Measurements from ENCODE around the gene OVCA2.

The OVCA2 gene

DNA sequence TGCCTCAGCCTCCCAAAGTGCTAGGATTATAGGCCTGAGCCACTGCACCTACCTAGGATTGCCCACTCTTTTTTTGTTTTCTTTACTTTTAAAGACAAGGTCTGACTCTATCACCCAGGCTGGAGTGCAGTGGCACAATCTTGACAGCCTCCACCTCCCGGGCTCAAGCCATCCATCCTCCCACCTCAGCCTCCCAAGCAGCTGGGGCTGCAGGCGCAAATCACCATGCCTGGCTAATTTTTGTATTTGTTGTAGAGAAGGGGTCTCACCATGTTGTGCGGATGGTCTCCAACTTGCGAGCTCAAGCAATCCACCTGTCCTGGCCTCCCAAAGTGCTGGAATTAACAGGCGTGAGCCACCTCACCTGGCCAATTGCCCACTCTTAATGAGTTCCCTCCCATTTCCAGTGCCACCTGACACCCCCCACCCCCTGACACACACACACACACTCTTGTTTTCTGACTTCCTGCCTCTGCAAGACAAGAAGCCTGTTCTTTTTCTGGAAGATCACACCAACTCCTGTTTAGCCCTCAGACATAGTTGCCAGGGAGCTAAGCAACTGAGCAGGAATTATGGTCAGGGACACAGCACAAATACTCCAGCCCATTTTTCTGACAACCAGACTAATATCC, 2.6 kb downstream of the OVCA2 start:
- peak in 1 of 2 donors; percentile 64 for DNase-seq
- H3K9me3 ChIP-seq, result no peaks in the 10 kb centered on the region
- H3K27ac ChIP-seq, result no peak overlapping the region
- peaks cover 0 to 30% (median 28%) of the 10 kb centered on the region in 3 donors for H3K36me3 ChIP-seq
- H3K27me3 ChIP-seq, result peaks cover 0 to 18% of the 10 kb centered on the region in 2 donors
- no peak overlapping the region for H3K4me3 ChIP-seq
- H3K4me1 ChIP-seq, result peaks cover 0 to 43% (median 33%) of the 10 kb centered on the region in 4 donors
- TF ChIP-seq, protein P1, sequence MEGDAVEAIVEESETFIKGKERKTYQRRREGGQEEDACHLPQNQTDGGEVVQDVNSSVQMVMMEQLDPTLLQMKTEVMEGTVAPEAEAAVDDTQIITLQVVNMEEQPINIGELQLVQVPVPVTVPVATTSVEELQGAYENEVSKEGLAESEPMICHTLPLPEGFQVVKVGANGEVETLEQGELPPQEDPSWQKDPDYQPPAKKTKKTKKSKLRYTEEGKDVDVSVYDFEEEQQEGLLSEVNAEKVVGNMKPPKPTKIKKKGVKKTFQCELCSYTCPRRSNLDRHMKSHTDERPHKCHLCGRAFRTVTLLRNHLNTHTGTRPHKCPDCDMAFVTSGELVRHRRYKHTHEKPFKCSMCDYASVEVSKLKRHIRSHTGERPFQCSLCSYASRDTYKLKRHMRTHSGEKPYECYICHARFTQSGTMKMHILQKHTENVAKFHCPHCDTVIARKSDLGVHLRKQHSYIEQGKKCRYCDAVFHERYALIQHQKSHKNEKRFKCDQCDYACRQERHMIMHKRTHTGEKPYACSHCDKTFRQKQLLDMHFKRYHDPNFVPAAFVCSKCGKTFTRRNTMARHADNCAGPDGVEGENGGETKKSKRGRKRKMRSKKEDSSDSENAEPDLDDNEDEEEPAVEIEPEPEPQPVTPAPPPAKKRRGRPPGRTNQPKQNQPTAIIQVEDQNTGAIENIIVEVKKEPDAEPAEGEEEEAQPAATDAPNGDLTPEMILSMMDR (IDR thresholded peaks at IDR 0.05), result no peak
- intact Hi-C loops (cut with DNase I; ENCODE audit: low total_unique reads), result no loop called here

DNA sequence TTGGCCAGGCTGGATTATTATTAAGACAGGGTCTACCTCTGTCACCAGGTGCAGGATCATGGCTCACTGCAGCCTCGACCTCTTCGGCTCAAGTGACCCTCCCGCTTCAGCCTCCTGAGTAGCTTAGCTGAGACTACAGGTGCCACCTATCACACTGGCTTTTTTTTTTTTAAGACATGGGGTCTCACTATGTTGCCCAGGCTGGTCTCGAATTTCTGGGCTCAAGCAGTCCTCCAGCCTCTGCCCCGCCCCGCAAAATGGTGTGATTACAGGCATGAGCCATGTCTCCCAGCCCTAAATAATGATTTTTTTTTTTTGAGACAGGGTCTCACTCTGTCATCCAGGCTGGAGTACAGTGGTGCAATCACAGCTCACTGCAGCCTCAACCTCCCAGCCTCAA, 5.8 kb downstream of the OVCA2 start:
- TF ChIP-seq, protein P1 (IDR thresholded peaks at IDR 0.05), result no peak
- Histone ChIP-seq H3K4me3 (no peak overlapping the region), H3K9me3 (no peaks in the 10 kb centered on the region), H3K27me3 (peaks cover 0 to 43% of the 10 kb centered on the region in 2 donors), H3K4me1 (peaks cover 0 to 52% (median 41%) of the 10 kb centered on the region in 4 donors), H3K36me3 (peaks cover 0 to 21% (median 18%) of the 10 kb centered on the region in 3 donors), H3K27ac (no peak overlapping the region)
- intact Hi-C loops (cut with DNase I; ENCODE audit: low total_unique reads), result no loop called here
- no peak for DNase-seq

DNA sequence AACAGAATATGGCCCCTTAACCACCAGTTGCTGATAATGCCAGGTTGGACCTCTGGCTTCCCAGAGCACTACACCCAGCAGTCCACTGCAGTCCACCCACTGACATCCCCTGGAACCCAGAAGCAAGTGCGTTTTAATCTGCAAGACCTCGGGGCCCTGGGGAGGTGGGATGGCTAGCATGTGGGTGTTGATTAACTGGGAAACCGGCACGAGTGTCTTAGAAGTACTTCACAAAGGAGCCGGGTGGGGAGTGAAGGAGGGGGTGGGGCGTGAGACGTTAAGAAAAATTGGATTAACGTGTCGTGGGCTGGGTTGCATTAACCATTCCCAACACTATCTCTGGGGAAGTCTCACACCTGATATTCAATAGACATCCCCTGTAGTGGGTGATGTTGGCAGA, 7.0 kb downstream of the OVCA2 start:
- H3K27me3 ChIP-seq, result peaks cover 0 to 53% of the 10 kb centered on the region in 2 donors
- TF ChIP-seq, protein P1 (IDR thresholded peaks at IDR 0.05), result no peak
- no peaks in the 10 kb centered on the region for H3K9me3 ChIP-seq
- intact Hi-C loops (cut with DNase I; ENCODE audit: low total_unique reads), result no loop called here
- DNase-seq, result no peak
- no peak overlapping the region for H3K27ac ChIP-seq
- peaks cover 0 to 11% (median 10%) of the 10 kb centered on the region in 3 donors for H3K36me3 ChIP-seq
- H3K4me3 ChIP-seq, result peak overlapping the region in 1 of 2 donors; percentile 83
- H3K4me1 ChIP-seq, result peaks cover 0 to 47% (median 36%) of the 10 kb centered on the region in 4 donors

DNA sequence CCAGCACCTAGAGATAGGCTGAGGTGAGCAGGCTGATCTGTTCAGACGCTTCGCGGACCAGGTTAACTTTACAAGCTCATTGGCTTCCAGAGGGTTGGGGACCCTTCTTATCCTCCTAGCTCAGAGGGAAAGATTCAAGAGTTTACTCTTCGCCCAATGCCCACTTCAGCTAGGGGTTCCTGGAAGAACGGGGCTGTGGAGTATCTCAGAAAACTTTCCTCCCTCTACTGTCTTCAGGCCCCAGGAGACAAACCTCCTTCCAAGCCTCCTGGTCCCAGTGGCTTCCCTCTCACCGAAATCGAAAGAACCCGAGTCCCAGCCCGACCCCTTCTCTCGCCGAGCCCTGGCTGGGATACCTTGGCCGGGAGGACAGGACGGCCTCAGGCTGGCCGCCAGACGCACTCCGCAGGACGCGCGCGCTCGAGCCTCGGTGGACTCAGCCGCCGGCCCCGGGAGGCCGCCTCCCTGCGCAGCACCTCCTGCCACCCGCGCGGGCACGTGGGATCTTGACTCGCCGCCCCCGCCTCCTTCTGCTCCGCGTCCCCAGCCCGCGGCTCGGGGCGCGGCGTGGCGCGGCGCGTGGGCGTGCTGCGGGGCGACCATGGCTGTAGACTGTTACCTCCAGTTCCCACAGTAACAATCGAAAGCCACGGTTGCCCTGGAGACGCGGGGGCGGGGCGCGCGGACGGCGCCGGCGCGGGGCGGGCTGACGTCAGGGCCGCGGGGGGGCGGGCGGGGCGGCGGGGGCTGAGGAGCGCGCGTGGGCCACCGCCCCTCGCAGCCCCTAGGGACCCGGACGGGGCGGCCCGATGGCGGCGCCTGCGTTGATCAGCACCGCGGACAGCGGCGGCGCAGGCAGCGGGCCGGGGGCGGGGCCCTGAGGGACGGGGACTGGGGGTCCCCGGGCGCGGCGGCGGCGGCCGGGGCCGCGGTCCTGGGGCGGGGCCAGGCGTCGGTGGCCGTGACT, 7.8 kb downstream of the OVCA2 start:
- peaks cover 0 to 3% (median 2%) of the 10 kb centered on the region in 3 donors for H3K36me3 ChIP-seq
- H3K27ac ChIP-seq, result peak overlapping the region; percentile 58 to 63
- peaks cover 0 to 47% (median 41%) of the 10 kb centered on the region in 4 donors for H3K4me1 ChIP-seq
- peaks cover 0 to 61% of the 10 kb centered on the region in 2 donors for H3K27me3 ChIP-seq
- peak overlapping the region; percentile 61 to 83 for H3K4me3 ChIP-seq
- H3K9me3 ChIP-seq, result no peaks in the 10 kb centered on the region
- TF ChIP-seq, protein P1 (IDR thresholded peaks at IDR 0.05), result no peak
- intact Hi-C loops (cut with DNase I; ENCODE audit: low total_unique reads), result no loop called here
- DNase-seq, result peak; percentile 82 to 90

DNA sequence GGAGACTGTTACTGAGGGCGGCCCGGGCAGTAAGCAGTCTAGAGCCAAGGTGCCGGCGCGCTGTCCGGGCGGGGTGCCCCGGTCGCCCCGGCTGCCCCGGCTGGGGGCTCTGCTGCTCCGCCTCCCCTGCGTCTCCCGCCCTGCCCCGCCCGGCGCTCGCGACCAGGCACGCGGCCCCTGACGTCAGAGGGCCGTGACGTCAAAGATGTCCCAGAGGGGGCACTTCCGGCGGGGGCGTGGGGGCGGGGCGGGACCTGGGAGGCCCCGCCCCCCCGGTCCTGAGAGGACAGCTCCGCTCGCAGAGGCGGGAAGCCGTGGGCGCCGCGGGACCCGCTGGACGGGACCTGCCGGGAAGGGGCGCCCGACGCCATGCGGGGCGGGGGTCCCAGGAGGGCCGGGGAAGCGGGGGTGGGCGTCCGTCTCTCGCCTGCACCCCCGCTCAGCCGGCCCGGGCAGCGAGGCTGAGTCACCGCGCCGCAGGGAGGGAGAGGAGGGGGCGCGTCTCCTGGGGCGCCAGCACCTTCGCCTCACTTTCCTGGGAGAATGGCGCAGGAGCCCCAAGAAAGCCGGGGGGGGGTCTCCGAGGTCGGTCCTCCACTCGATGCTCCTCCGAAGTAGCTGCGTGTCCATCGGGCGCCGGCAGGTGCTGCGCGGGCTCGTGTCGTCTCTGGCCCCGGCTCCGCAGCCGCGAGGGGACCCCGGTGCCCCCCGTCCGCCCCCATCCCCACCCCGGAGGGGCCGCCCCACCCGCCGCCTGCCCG, 8.7 kb downstream of the OVCA2 start:
- intact Hi-C loops (cut with DNase I; ENCODE audit: low total_unique reads), result no loop called here

More for the DNA sequence above, 8.7 kb downstream of the OVCA2 start:
- Histone ChIP-seq H3K27me3 (peaks cover 0 to 68% of the 10 kb centered on the region in 2 donors), H3K9me3 (no peaks in the 10 kb centered on the region), H3K4me3 (peak overlapping the region; percentile 61 to 83), H3K27ac (no peak overlapping the region), H3K4me1 (peaks cover 0 to 54% (median 48%) of the 10 kb centered on the region in 4 donors), H3K36me3 (no peaks in the 10 kb centered on the region)
- DNase-seq, result no peak
- TF ChIP-seq, protein P1 (IDR thresholded peaks at IDR 0.05), result no peak
